GM12891 (cell line): ENCODE measurements around the gene KIF13A.
"Not testable (repeated sequence)": the region's sequence is repeated elsewhere in the genome, so short reads cannot be mapped to it uniquely, and the experiment has no call there.

Experiments
- DNase-seq: peaks from one replicate; pipeline ENCODE4 v3.0.0; 2011; ENCODE audit warnings: low spot score; ENCODE audit not compliant: insufficient read length
- FAIRE-seq: peaks from 2 replicates; lab custom pipeline; 2011; peaks lifted over from hg19 to GRCh38; lab: Jason Lieb, UNC
- PAX5 ChIP-seq: IDR thresholded peaks from 2 replicates; pipeline ENCODE4 v1.6.1; 2011; ENCODE audit warnings: low read length, moderate library complexity, mild to moderate bottlenecking; ENCODE audit not compliant: insufficient read depth, severe bottlenecking
- POLR2A ChIP-seq: IDR thresholded peaks from 2 replicates; pipeline ENCODE4 v1.6.1; 2011; ENCODE audit warnings: low read depth, low read length, control low read depth
- POLR2AphosphoS5 ChIP-seq: IDR thresholded peaks from 2 replicates; pipeline ENCODE4 v1.6.1; 2011; ENCODE audit warnings: low read depth, low read length, control low read depth
- POU2F2 ChIP-seq: IDR thresholded peaks from 2 replicates; pipeline ENCODE4 v1.6.1; 2011; ENCODE audit warnings: low read depth, mild to moderate bottlenecking, control low read depth, low read length, moderate library complexity
- SPI1 ChIP-seq: IDR thresholded peaks from 2 replicates; pipeline ENCODE4 v1.6.1; 2011; ENCODE audit warnings: low read depth, low read length, control low read depth
- TAF1 ChIP-seq: IDR thresholded peaks from 2 replicates; pipeline ENCODE4 v1.6.1; 2011; ENCODE audit warnings: low read depth, low read length, control low read depth

The KIF13A gene

GRCh38 chr6:18022398-18023231 is 35.2 kb upstream of the KIF13A start:
- DNase-seq (no peak), FAIRE-seq (no peak)
- TF ChIP-seq POU2F2 (no peak), POLR2AphosphoS5 (no peak), PAX5 (no peak), TAF1 (no peak), POLR2A (no peak), SPI1 (no peak)

DNA sequence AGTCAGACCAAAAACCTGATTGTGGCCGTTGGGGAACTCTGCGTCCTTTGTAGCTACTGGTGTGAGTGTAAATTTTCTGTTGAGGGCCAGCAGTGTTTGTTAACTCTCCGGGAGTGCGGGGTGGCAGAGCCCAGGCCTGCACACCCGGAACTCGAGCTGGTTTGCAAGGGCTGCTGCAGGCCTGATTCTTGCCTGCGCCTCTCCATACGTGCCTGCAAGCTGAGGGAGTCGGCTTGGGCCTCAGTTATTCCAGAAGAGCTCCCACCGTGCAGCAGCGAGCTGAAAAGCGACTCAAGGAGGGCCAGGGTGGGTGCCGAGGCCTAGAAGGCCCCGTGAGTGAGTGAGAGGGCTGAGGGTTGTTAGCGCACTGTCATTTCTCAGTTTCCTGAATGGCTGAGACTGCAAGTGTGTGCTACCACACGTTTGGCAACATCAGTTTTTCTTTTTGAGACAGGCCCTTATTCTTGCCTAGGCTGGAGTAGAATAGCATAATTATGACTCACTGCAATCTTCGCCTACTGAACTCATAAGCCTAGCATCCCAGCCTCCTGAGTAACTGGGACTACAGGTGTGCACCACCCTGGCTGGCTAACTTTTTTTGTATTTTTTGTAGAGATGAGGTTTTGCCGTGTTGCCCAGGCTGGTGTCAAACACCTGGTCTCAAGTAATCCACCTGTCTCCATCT is 33.9 kb upstream of the KIF13A start:
- FAIRE-seq (no peak), DNase-seq (no peak)
- TF ChIP-seq POLR2AphosphoS5: no peak
- TF ChIP-seq SPI1: no peak
- no peak for TF ChIP-seq POLR2A
- no peak for TF ChIP-seq POU2F2

DNA sequence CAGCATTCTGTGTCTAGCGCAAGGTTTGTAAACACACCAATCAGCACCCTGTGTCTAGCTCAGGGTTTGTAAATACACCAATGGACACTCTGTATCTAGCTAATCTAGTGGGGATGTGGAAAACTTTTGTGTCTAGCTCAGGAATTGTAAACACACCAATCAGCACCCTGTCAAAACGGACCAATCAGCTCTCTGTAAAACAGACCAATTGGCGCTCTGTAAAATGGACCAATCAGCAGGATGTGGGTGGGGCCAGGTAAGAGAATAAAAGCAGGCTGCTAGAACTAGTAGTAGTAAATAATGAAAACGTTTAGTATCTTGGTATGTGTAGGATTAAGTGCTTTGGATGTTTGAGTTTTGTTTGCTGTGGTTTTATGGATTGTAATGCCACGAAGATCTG is 33.1 kb upstream of the KIF13A start:
- not testable (repeated sequence) for FAIRE-seq, DNase-seq

- FAIRE-seq (no peak), DNase-seq (no peak)
- TF ChIP-seq POLR2A (no peak), POU2F2 (no peak), PAX5 (no peak), SPI1 (no peak)
Measured at GRCh38 chr6:18019539-18020534, 32.4 kb upstream of the KIF13A start.

GRCh38 chr6:18019133-18019532 is 31.7 kb upstream of the KIF13A start:
- DNase-seq, FAIRE-seq: not testable (repeated sequence)

GRCh38 chr6:18016698-18017097 is 29.3 kb upstream of the KIF13A start:
- FAIRE-seq (no peak), DNase-seq (no peak)
- TF ChIP-seq POLR2AphosphoS5 (no peak), POU2F2 (no peak), SPI1 (no peak), POLR2A (no peak), PAX5 (no peak), TAF1 (no peak)

DNA sequence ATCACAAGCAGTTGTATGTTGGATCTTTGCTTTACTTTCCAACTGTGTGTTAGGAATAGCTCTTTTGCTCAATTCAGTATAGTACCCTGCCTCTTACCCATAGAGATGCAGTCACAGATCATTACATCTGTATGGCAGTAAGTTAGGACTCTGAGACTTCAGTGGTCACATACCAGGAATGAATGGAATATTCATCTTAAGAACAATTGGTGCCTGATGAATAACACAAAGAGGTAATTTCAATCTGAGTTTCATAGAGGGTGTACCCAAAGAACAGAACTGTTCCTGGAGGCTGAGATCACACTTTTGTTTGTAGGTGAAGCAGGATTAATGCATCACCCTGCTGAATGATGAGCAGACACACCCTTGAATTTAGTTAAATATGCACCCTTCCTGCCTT is 28.7 kb upstream of the KIF13A start:
- DNase-seq (no peak), FAIRE-seq (no peak)
- TF ChIP-seq POLR2A (no peak), POLR2AphosphoS5 (no peak), PAX5 (no peak), POU2F2 (no peak), SPI1 (no peak), TAF1 (no peak)

DNA sequence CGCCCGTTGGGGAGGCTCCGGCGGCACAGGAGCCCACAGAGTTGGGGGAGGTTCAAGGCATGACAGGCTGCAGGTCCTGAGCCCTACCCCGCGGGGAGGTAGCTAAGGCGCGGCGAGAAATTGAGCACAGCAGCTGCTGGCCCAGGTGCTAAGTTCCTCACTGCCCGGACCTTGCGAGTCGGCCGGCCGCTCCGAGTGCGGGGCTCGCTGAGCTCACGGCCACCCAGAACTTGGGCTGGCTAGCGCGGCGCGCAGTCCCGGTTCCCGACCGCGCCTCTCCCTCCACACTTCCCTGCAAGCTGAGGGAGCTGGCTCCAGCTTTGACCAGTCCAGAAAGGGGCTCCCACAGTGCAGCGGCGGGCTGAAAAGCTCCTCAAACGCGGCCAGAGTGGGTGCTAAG is 23.9 kb upstream of the KIF13A start:
- FAIRE-seq (no peak), DNase-seq (no peak)
- TF ChIP-seq POLR2A: no peak
- no peak for TF ChIP-seq PAX5
- no peak for TF ChIP-seq POLR2AphosphoS5
- TF ChIP-seq POU2F2: no peak
- no peak for TF ChIP-seq TAF1
- no peak for TF ChIP-seq SPI1

GRCh38 chr6:18010540-18010939 is 23.1 kb upstream of the KIF13A start:
- FAIRE-seq, DNase-seq: not testable (repeated sequence)

GRCh38 chr6:18004256-18004985 is 17.0 kb upstream of the KIF13A start:
- DNase-seq (no peak), FAIRE-seq (no peak)
- TF ChIP-seq POLR2A (no peak), POU2F2 (no peak), TAF1 (no peak), POLR2AphosphoS5 (no peak), SPI1 (no peak), PAX5 (no peak)
